K562 (cell line): ENCODE measurements around the gene DLGAP1. TPM values are rescaled to one million over a fixed set of nuclear protein-coding genes. Genes with fewer than 3 reads are reported as not detected.

Experiments
- ARID1B ChIP-seq: fragments of 450-650 bp; IDR thresholded peaks from 2 replicates; pipeline ENCODE4 v1.6.1; 2016; ENCODE audit warnings: antibody characterized with exemption, mild to moderate bottlenecking, inconsistent platforms
- FIP1L1 ChIP-seq: fragments of 200-400 bp; formaldehyde crosslinking; IDR thresholded peaks from 2 replicates; pipeline ENCODE4 v1.6.1; 2018; ENCODE audit warnings: mild to moderate bottlenecking, low read depth, low read length; ENCODE audit not compliant: poor library complexity, severe bottlenecking
- FOXM1 ChIP-seq, 2 experiments: fragments of 450-650 bp in 1 of 2; sonication (generic) in 1 of 2; formaldehyde crosslinking in 1 of 2; IDR thresholded peaks; 2 replicates each; pipeline versions ENCODE4 v1.6.1 to v1.9.0; 2017 to 2022; ENCODE audit warnings: low read depth in 2 of 2, mild to moderate bottlenecking in 2 of 2, missing genetic modification reagents in 1 of 2, moderate library complexity in 1 of 2
- HDAC1 ChIP-seq, 2 experiments: fragments of 450-650 bp; IDR thresholded peaks; 2 replicates each; pipeline ENCODE4 v1.6.1; 2016 to 2017; ENCODE audit warnings: inconsistent platforms in 1 of 2, mild to moderate bottlenecking in 1 of 2, moderate library complexity in 1 of 2
- KLF16 ChIP-seq: IDR thresholded peaks from 2 replicates; pipeline ENCODE4 v1.6.1; 2016; ENCODE audit warnings: antibody characterized with exemption
- MIER1 ChIP-seq: fragments of 450-650 bp; IDR thresholded peaks from 2 replicates; pipeline ENCODE4 v1.6.1; 2016; ENCODE audit warnings: antibody characterized with exemption, mild to moderate bottlenecking, low read depth
- PPARD ChIP-seq: fragments of 250-450 bp; sonication (Bioruptor Pico); IDR thresholded peaks from 2 replicates; pipeline ENCODE4 v1.8.0; 2022; ENCODE audit warnings: inconsistent platforms, mild to moderate bottlenecking, moderate library complexity
- SREBF1 ChIP-seq: fragments of 150-350 bp; IDR thresholded peaks from 2 replicates; pipeline ENCODE4 v1.6.1; 2014; ENCODE audit warnings: antibody characterized with exemption, low read depth, low read length, borderline replicate concordance
- TAL1 ChIP-seq: fragments of 450-650 bp; IDR thresholded peaks from 2 replicates; pipeline ENCODE4 v1.6.1; 2016; ENCODE audit warnings: mild to moderate bottlenecking
- polyA plus RNA-seq, 8 experiments: library from polyadenylated mRNA; depleted of rRNA in 4 of 8; stranded (reverse) in 5 of 8; unstranded in 3 of 8; fragments of >200 nt; fragmentation: Nextera tagmentation in 2 of 8; fragmentation: Illumina TruSeq in 1 of 8; extraction: Ambion mirVana in 2 of 8; extraction: Trizol in 1 of 8; gene quantifications; 2 replicates each; pipeline versions ENCODE4 v1.2.1 to v1.2.3, GENCODE V29; 2011 to 2014; ENCODE audit warnings: inconsistent platforms in 1 of 8, missing spikeins in 1 of 8
- total RNA-seq, 7 experiments: library from RNA; depleted of rRNA in 6 of 7; stranded (reverse); fragments of >200 nt in 6 of 7; fragmentation: Illumina TruSeq in 2 of 7; extraction: Trizol in 2 of 7; gene quantifications; 2 replicates each; pipeline versions ENCODE4 v1.2.1 to v1.2.3, GENCODE V29; 2011 to 2021; ENCODE audit warnings: low replicate concordance in 1 of 7
- TF ChIP-seq, protein P1 (sequence below), 2 experiments: fragments of 450-650 bp; IDR thresholded peaks; 2 replicates each; pipeline ENCODE4 v1.6.1; 2016; ENCODE audit warnings: mild to moderate bottlenecking in 2 of 2, borderline replicate concordance in 1 of 2, low read depth in 1 of 2, moderate library complexity in 1 of 2
- TF ChIP-seq, protein P2 (sequence below): sonication (generic); formaldehyde crosslinking; IDR thresholded peaks from 2 replicates; pipeline ENCODE4 v1.8.0; 2023; ENCODE audit warnings: mild to moderate bottlenecking, missing genetic modification reagents
- TF ChIP-seq, protein P3 (sequence below), 2 experiments: fragments of 450-650 bp in 1 of 2; sonication (generic) in 1 of 2; formaldehyde crosslinking in 1 of 2; IDR thresholded peaks in 1 of 2; conservative IDR thresholded peaks in 1 of 2; 2 replicates each; pipeline versions ENCODE4 v1.6.1 to v1.8.1; 2016 to 2023; ENCODE audit warnings: mild to moderate bottlenecking in 2 of 2, moderate library complexity in 2 of 2, inconsistent platforms in 1 of 2, missing genetic modification reagents in 1 of 2
- TF ChIP-seq, protein P4 (sequence below), 2 experiments: fragments of 450-650 bp; conservative IDR thresholded peaks; 2 replicates each; pipeline ENCODE4 v1.6.1; 2017; ENCODE audit warnings: mild to moderate bottlenecking in 2 of 2, moderate library complexity in 2 of 2

The DLGAP1 gene
- total and polyA plus RNA-seq, 9 of the 15 experiments (the other 6 are each of a cell fraction or from before 2014, with no cell fraction given) = 0.04 to 0.22 (median 0.08) TPM

DNA sequence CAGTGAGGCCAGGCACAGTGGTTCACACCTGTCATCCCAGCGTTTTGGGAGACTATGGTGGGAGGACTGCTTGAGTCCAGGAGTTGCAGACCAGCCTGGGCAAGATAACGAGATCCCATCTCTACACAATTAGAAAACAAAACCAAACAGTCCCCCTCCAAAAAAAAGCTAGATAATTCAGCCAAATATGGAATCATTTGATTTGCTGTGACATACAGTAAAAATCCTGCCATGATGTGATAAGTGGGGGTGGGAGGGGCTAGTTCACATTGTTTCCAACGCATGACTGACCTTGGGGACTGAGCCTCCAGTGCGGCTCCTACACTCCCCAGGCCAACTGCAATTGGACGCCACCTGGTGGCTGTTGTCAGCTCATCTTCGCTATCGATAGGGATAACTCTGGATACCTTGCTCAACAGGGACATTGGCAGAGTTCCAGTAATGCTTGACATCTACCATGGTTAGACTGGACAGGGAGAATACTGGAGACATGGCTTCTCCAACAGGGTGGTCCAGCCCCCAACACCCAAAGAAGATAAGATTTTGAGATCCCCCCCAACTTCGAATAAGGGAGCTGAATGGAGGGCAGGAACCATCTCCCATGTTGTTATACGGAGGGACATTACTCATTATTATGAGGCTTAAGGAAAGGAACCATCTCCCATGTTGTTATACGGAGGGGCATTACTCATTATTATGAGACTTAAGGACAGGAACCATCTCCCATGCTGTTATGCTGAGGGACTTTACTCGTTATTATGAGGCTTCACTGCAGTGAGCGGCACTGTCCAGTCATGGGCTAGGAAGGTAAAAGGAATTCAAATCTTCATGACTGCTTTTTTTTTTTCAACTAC, 869.2 kb downstream of the DLGAP1 start (continued):
- TF ChIP-seq, protein P1, sequence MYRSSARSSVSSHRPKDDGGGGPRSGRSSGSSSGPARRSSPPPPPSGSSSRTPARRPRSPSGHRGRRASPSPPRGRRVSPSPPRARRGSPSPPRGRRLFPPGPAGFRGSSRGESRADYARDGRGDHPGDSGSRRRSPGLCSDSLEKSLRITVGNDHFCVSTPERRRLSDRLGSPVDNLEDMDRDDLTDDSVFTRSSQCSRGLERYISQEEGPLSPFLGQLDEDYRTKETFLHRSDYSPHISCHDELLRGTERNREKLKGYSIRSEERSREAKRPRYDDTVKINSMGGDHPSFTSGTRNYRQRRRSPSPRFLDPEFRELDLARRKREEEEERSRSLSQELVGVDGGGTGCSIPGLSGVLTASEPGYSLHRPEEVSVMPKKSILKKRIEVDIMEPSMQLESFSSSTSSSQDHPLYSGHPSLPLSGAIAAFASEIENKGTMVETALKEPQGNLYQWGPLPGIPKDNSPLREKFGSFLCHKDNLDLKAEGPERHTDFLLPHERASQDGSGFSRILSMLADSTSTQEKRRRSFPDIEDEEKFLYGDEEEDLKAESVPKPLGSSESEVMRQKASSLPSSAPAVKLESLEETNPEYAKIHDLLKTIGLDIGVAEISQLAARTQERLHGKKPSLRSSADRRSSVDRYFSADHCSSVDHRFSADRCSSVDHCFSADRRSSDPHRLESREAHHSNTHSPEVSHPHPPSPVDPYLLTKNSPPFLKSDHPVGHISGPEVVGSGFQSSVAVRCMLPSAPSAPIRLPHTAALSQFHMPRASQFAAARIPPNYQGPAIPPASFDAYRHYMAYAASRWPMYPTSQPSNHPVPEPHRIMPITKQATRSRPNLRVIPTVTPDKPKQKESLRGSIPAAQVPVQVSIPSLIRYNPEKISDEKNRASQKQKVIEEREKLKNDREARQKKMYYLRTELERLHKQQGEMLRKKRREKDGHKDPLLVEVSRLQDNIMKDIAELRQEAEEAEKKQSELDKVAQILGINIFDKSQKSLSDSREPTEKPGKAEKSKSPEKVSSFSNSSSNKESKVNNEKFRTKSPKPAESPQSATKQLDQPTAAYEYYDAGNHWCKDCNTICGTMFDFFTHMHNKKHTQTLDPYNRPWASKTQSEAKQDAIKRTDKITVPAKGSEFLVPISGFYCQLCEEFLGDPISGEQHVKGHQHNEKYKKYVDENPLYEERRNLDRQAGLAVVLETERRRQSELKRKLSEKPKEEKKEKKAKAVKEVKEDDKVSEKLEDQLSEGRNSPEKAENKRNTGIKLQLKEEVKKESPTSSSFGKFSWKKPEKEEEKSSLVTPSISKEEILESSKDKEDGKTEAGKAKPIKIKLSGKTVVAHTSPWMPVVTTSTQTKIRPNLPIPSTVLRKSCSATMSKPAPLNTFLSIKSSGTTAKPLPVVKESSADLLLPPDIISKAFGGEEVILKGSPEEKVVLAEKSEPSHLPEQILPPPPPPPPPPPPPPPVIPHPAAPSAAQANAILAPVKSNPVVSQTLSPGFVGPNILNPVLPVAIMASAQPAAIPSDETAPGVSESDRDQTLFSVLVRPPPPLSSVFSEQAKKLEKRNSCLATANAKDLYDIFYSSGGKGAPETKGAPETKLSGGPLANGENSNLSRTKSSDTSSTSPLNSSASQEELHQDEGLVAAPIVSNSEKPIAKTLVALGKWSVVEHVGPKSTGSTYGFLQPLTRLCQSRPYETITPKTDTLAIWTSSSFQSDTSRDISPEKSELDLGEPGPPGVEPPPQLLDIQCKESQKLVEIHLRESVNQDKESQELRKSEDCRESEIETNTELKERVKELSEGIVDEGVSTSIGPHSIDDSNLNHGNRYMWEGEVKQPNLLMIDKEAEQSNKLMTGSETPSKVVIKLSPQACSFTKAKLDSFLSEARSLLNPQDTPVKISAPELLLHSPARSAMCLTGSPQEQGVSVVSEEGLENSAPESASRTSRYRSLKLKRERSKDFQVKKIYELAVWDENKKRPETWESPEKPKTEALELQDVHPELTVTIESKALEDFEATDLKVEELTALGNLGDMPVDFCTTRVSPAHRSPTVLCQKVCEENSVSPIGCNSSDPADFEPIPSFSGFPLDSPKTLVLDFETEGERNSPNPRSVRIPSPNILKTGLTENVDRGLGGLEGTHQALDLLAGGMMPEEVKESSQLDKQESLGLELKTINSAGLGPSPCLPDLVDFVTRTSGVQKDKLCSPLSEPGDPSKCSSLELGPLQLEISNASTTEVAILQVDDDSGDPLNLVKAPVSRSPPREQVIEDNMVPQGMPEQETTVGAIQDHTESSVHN (IDR thresholded peaks at IDR 0.05; ENCODE audit: borderline replicate concordance in 1 of 2, low read depth in 1 of 2) = no peak
- TF ChIP-seq MIER1 (no peak), ARID1B (peak; percentile 84), TAL1 (peak; percentile 64), FOXM1 (IDR thresholded peaks at IDR 0.05; ENCODE audit: low read depth) (peak; percentile 79), FOXM1 (CRISPR knock-in tag; IDR thresholded peaks at IDR 0.05; ENCODE audit: low read depth) (no peak), PPARD (no peak), FIP1L1 (no peak), SREBF1 (0 out of 2 replicates have a peak, but pooled peaks have one; percentile 37), HDAC1 (IDR thresholded peaks at IDR 0.05) (peak in 1 of 2 experiments; percentile 64; a peak in 2 of 4 replicates), KLF16 (peak; percentile 76)
- TF ChIP-seq, protein P2, sequence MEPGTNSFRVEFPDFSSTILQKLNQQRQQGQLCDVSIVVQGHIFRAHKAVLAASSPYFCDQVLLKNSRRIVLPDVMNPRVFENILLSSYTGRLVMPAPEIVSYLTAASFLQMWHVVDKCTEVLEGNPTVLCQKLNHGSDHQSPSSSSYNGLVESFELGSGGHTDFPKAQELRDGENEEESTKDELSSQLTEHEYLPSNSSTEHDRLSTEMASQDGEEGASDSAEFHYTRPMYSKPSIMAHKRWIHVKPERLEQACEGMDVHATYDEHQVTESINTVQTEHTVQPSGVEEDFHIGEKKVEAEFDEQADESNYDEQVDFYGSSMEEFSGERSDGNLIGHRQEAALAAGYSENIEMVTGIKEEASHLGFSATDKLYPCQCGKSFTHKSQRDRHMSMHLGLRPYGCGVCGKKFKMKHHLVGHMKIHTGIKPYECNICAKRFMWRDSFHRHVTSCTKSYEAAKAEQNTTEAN (CRISPR knock-in tag) = no peak; the same call in 1 of the 2 replicates
- TF ChIP-seq, protein P3, sequence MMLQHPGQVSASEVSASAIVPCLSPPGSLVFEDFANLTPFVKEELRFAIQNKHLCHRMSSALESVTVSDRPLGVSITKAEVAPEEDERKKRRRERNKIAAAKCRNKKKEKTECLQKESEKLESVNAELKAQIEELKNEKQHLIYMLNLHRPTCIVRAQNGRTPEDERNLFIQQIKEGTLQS (IDR thresholded peaks at IDR 0.05) = peak; percentile 15; the same call in 1 of the 2 replicates
- TF ChIP-seq, protein P3 (CRISPR knock-in tag; conservative IDR thresholded peaks at IDR 0.05) = no peak
- TF ChIP-seq, protein P4, sequence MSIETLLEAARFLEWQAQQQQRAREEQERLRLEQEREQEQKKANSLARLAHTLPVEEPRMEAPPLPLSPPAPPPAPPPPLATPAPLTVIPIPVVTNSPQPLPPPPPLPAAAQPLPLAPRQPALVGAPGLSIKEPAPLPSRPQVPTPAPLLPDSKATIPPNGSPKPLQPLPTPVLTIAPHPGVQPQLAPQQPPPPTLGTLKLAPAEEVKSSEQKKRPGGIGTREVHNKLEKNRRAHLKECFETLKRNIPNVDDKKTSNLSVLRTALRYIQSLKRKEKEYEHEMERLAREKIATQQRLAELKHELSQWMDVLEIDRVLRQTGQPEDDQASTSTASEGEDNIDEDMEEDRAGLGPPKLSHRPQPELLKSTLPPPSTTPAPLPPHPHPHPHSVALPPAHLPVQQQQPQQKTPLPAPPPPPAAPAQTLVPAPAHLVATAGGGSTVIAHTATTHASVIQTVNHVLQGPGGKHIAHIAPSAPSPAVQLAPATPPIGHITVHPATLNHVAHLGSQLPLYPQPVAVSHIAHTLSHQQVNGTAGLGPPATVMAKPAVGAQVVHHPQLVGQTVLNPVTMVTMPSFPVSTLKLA (conservative IDR thresholded peaks at IDR 0.05) = no peak
